Adrenal gland (tissue), 5 donors: ENCODE results near the gene MTHFD1L.

ENCODE experiments used
- CTCF ChIP-seq, 6 experiments: fragments of 450-650 bp in 4 of 6; fragments of 200-600 bp in 2 of 6; sonication (generic) in 1 of 6; IDR thresholded peaks; 1 replicate in 5 of 6; 2 replicates in 1 of 6; pipeline versions ENCODE4 v1.5.1 to v1.8.0; 2016 to 2021; ENCODE audit warnings: antibody characterized with exemption in 6 of 6, mild to moderate bottlenecking in 2 of 6, moderate library complexity in 1 of 6
- POLR2A ChIP-seq, 2 donors: fragments of 450-650 bp; IDR thresholded peaks; one replicate each; pipeline ENCODE4 v1.6.1; 2017; ENCODE audit warnings: antibody characterized with exemption in 2 of 2, mild to moderate bottlenecking in 2 of 2, moderate library complexity in 1 of 2
- donor health status: DM: no; HTN: no; CAD: no.

GRCh38 chr6:150835620-150836019 is 29.9 kb upstream of the MTHFD1L start:
- TF ChIP-seq CTCF (IDR thresholded peaks at IDR 0.05): no peak
- no peak for TF ChIP-seq POLR2A (IDR thresholded peaks at IDR 0.05)
